Neural progenitor cell (in vitro differentiated cells): Measurements from ENCODE around the gene TRMO. TPM values are rescaled to one million over a fixed set of nuclear protein-coding genes. Genes with fewer than 3 reads are reported as not detected.

Source experiments
- DNase-seq: peaks from one replicate; pipeline ENCODE4 v3.0.0-alpha.2; 2016; ENCODE audit warnings: low spot score
- H2AFZ ChIP-seq: fragments of 200-600 bp; sonication (generic); replicated peaks from 2 replicates; pipeline ENCODE4 v1.6.1; 2016; ENCODE audit warnings: antibody characterized with exemption
- H3F3A ChIP-seq: fragments of 200-600 bp; sonication (generic); 2 replicates; pipeline ENCODE4 v1.6.1; 2016; ENCODE audit warnings: antibody characterized with exemption, low read depth
- H3K27ac ChIP-seq: fragments of 200-600 bp; sonication (generic); 2 replicates; pipeline ENCODE4 v1.5.1; 2016; ENCODE audit warnings: mild to moderate bottlenecking
- H3K27me3 ChIP-seq: fragments of 200-600 bp; sonication (generic); 2 replicates; pipeline ENCODE4 v1.6.1; 2016; ENCODE audit warnings: mild to moderate bottlenecking, moderate library complexity
- H3K36me3 ChIP-seq: fragments of 200-600 bp; sonication (generic); 2 replicates; pipeline ENCODE4 v1.5.1; 2016
- H3K4me1 ChIP-seq: fragments of 200-600 bp; sonication (generic); 2 replicates; pipeline ENCODE4 v1.6.1; 2016; ENCODE audit warnings: mixed run types
- H3K4me2 ChIP-seq: fragments of 200-600 bp; sonication (generic); 2 replicates; pipeline ENCODE4 v1.6.1; 2016
- H3K4me3 ChIP-seq: fragments of 200-600 bp; sonication (generic); 2 replicates; pipeline ENCODE4 v1.5.1; 2016
- H3K79me2 ChIP-seq: fragments of 200-600 bp; sonication (generic); 2 replicates; pipeline ENCODE4 v1.6.1; 2016; ENCODE audit warnings: low read depth
- H3K9ac ChIP-seq: fragments of 200-600 bp; sonication (generic); 2 replicates; pipeline ENCODE4 v1.6.1; 2016
- H3K9me3 ChIP-seq: fragments of 200-600 bp; sonication (generic); 2 replicates; pipeline ENCODE4 v1.5.1; 2016; ENCODE audit warnings: low read depth
- H4K20me1 ChIP-seq: fragments of 200-600 bp; sonication (generic); 2 replicates; pipeline ENCODE4 v1.6.1; 2016; ENCODE audit warnings: low read depth
- H3K27ac Mint-ChIP-seq: 3 replicates; pipeline ENCODE4 v1.8.0; 2021; ENCODE audit warnings: mixed read lengths
- H3K27me3 Mint-ChIP-seq: 2 replicates; pipeline ENCODE4 v1.8.0; 2022; ENCODE audit warnings: low read depth, mild to moderate bottlenecking, inconsistent platforms, moderate library complexity, mixed read lengths; ENCODE audit not compliant: insufficient read depth
- H3K36me3 Mint-ChIP-seq: 3 replicates; pipeline ENCODE4 v1.8.0; 2021; ENCODE audit warnings: mixed read lengths
- H3K4me1 Mint-ChIP-seq: 3 replicates; pipeline ENCODE4 v1.8.0; 2021; ENCODE audit warnings: mixed read lengths
- H3K4me3 Mint-ChIP-seq: 3 replicates; pipeline ENCODE4 v1.8.0; 2021; ENCODE audit warnings: mild to moderate bottlenecking, moderate library complexity, mixed read lengths
- H3K9me3 Mint-ChIP-seq: 3 replicates; pipeline ENCODE4 v1.8.0; 2020; ENCODE audit warnings: mixed read lengths
- EZH2 ChIP-seq: fragments of 200-600 bp; sonication (generic); IDR thresholded peaks from 2 replicates; pipeline ENCODE4 v1.6.1; 2017; ENCODE audit warnings: antibody characterized with exemption, mild to moderate bottlenecking, moderate library complexity
- EZH2phosphoT487 ChIP-seq: fragments of 200-600 bp; sonication (generic); IDR thresholded peaks from 2 replicates; pipeline ENCODE4 v1.6.1; 2017; ENCODE audit warnings: antibody characterized with exemption
- total RNA-seq: library from RNA; depleted of rRNA; stranded (reverse); fragments of >200 nt; gene quantifications from 2 replicates; pipeline ENCODE4 v1.2.3, GENCODE V29; 2015; ENCODE audit warnings: low replicate concordance
- TF ChIP-seq, protein P1 (sequence below): fragments of 200-600 bp; sonication (generic); IDR thresholded peaks from 2 replicates; pipeline ENCODE4 v1.5.1; 2017; ENCODE audit warnings: antibody characterized with exemption, mild to moderate bottlenecking

The TRMO gene
- total RNA-seq, 1 donor from 2014 or later = 5.7 TPM

- H3F3A ChIP-seq = no peaks in the 10 kb centered on the region
- no peaks in the 10 kb centered on the region for H4K20me1 ChIP-seq
- H3K9ac ChIP-seq = no peak within 1 kb of the TSS
- no peak within 1 kb of the TSS for H3K4me2 ChIP-seq
- no peak for DNase-seq
- no peak within 1 kb of the TSS for H2AFZ ChIP-seq
- Mint-ChIP-seq H3K36me3 (no peaks in the 10 kb centered on the region), H3K27me3 (peaks cover 34% of the 10 kb centered on the region), H3K9me3 (no peaks in the 10 kb centered on the region), H3K27ac (no peak within 1 kb of the TSS), H3K4me3 (no peak within 1 kb of the TSS), H3K4me1 (no peaks in the 10 kb centered on the region)
- no peaks in the 10 kb centered on the region for H3K36me3 ChIP-seq
- no peaks in the 10 kb centered on the region for H3K4me1 ChIP-seq
- H3K9me3 ChIP-seq = no peaks in the 10 kb centered on the region
- TF ChIP-seq EZH2phosphoT487 (no peak), EZH2 (no peak)
- TF ChIP-seq, protein P1, sequence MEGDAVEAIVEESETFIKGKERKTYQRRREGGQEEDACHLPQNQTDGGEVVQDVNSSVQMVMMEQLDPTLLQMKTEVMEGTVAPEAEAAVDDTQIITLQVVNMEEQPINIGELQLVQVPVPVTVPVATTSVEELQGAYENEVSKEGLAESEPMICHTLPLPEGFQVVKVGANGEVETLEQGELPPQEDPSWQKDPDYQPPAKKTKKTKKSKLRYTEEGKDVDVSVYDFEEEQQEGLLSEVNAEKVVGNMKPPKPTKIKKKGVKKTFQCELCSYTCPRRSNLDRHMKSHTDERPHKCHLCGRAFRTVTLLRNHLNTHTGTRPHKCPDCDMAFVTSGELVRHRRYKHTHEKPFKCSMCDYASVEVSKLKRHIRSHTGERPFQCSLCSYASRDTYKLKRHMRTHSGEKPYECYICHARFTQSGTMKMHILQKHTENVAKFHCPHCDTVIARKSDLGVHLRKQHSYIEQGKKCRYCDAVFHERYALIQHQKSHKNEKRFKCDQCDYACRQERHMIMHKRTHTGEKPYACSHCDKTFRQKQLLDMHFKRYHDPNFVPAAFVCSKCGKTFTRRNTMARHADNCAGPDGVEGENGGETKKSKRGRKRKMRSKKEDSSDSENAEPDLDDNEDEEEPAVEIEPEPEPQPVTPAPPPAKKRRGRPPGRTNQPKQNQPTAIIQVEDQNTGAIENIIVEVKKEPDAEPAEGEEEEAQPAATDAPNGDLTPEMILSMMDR = no peak
- H3K4me3 ChIP-seq = no peak within 1 kb of the TSS
- H3K27me3 ChIP-seq = peaks cover 100% of the 10 kb centered on the region
- no peaks in the 10 kb centered on the region for H3K79me2 ChIP-seq
- no peak within 1 kb of the TSS for H3K27ac ChIP-seq
Observed at GRCh38 chr9:97938081-97938644, 15.9 kb upstream of the TRMO start, which contains the start of gene HEMGN. TSS of gene HEMGN (minus strand) at chr9:97938172. CDS start at chr9:97938136, 36 bp downstream.

DNA sequence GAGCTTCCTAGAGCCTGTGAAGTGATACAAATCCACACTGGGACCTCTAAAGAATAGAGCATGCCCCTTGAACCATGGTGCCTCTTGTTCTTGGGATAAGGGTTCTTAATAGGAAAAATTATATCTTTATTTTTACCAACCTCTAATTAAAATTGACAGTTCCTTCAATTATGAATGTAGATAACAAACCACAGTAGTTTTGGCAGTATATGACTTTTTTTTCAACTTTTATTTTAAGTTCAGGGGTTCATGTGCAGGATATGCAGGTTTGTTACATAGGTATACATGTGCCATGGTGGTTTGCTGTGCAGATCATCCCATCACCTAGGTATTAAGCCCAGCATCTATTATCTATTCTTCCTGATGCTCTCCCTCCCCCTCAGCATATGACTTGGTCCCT, 14.7 kb upstream of the TRMO start:
- no peaks in the 10 kb centered on the region for H3K4me1 Mint-ChIP-seq
- TF ChIP-seq EZH2 = no peak
- TF ChIP-seq, protein P1 = no peak
- no peak for TF ChIP-seq EZH2phosphoT487
- H3K36me3 ChIP-seq = no peaks in the 10 kb centered on the region
- no peak for DNase-seq
- H3K36me3 Mint-ChIP-seq = no peaks in the 10 kb centered on the region
- H3K27me3 ChIP-seq = peaks cover 100% of the 10 kb centered on the region
- no peaks in the 10 kb centered on the region for H3K79me2 ChIP-seq
- H2AFZ ChIP-seq = no peak overlapping the region
- peaks cover 39% of the 10 kb centered on the region for H3K27me3 Mint-ChIP-seq
- no peak overlapping the region for H3K9ac ChIP-seq
- H3F3A ChIP-seq = no peaks in the 10 kb centered on the region
- H3K4me3 Mint-ChIP-seq = no peak overlapping the region
- H3K9me3 ChIP-seq = no peaks in the 10 kb centered on the region
- H4K20me1 ChIP-seq = no peaks in the 10 kb centered on the region
- H3K4me2 ChIP-seq = no peak overlapping the region
- no peak overlapping the region for H3K4me3 ChIP-seq
- H3K4me1 ChIP-seq = no peaks in the 10 kb centered on the region
- H3K27ac ChIP-seq = no peak overlapping the region
- no peaks in the 10 kb centered on the region for H3K9me3 Mint-ChIP-seq
- H3K27ac Mint-ChIP-seq = no peak overlapping the region

DNA sequence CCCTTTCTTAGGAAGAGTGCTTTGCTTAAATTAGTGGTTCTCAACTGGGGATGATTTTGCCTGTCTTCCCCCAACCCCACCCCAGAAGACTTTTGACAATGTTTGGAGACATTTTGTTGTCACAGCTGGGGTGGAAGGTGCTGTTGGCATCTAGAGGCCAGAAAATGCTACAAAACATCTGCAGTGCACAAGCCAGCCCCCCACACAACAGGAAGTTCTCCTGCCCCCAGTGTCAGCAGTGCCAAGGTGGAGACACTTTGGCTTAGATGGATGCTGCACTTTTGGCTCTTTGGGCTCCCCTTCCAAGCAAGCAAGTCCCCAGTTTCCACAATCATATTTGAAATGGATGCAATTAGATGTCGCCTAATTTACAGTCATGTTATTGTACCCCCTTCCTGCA, 13.0 kb upstream of the TRMO start:
- H3K27ac Mint-ChIP-seq = no peak overlapping the region
- Histone ChIP-seq H3K36me3 (no peaks in the 10 kb centered on the region), H3K79me2 (no peaks in the 10 kb centered on the region), H3K9ac (no peak overlapping the region), H3K9me3 (no peaks in the 10 kb centered on the region), H2AFZ (no peak overlapping the region), H3K27ac (no peak overlapping the region), H3F3A (no peaks in the 10 kb centered on the region), H3K27me3 (peaks cover 100% of the 10 kb centered on the region), H4K20me1 (no peaks in the 10 kb centered on the region), H3K4me1 (no peaks in the 10 kb centered on the region), H3K4me2 (no peak overlapping the region), H3K4me3 (no peak overlapping the region)
- no peaks in the 10 kb centered on the region for H3K4me1 Mint-ChIP-seq
- H3K27me3 Mint-ChIP-seq = peaks cover 42% of the 10 kb centered on the region
- no peak for TF ChIP-seq EZH2phosphoT487
- no peak for TF ChIP-seq EZH2
- TF ChIP-seq, protein P1 = no peak
- no peak for DNase-seq
- no peaks in the 10 kb centered on the region for H3K36me3 Mint-ChIP-seq
- H3K4me3 Mint-ChIP-seq = no peak overlapping the region
- no peaks in the 10 kb centered on the region for H3K9me3 Mint-ChIP-seq
